ENCODE data around the gene PSMG4.
A peak's percentile ranks its signal among the peaks of the same experiment; 100 is the strongest.

The PSMG4 gene

DNA sequence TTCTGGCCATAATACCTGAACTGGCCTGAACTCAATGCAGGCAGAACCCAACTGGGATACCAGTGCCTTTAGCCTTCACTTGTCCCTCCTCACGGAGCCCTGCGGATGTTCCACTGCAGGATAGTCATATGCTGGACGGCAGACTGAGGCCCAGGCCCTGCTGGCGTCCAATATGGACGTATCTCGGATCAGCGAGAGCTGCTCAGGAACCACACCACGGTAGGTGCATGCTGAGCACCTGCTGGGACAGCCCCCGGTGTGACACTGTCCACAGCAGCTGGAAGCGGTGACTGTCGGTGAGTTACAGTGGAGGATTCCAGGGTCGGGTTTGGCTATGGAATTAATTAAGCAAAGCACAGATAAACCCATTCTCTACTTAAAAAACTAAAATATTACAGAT lies 48.7 kb downstream of the PSMG4 start:
- no peak overlapping the region for H3K27ac ChIP-seq (ENCODE audit: poor library complexity, severe bottlenecking)
- DNase-seq (ENCODE audit: low spot score) (no peak), ATAC-seq (ENCODE audit: low read depth) (no peak)
- no peak overlapping the region for H3K4me3 ChIP-seq (ENCODE audit: severe bottlenecking)
- H3K9me3 ChIP-seq (ENCODE audit: severe bottlenecking), result no peaks in the 10 kb centered on the region
- TF ChIP-seq, protein P1, sequence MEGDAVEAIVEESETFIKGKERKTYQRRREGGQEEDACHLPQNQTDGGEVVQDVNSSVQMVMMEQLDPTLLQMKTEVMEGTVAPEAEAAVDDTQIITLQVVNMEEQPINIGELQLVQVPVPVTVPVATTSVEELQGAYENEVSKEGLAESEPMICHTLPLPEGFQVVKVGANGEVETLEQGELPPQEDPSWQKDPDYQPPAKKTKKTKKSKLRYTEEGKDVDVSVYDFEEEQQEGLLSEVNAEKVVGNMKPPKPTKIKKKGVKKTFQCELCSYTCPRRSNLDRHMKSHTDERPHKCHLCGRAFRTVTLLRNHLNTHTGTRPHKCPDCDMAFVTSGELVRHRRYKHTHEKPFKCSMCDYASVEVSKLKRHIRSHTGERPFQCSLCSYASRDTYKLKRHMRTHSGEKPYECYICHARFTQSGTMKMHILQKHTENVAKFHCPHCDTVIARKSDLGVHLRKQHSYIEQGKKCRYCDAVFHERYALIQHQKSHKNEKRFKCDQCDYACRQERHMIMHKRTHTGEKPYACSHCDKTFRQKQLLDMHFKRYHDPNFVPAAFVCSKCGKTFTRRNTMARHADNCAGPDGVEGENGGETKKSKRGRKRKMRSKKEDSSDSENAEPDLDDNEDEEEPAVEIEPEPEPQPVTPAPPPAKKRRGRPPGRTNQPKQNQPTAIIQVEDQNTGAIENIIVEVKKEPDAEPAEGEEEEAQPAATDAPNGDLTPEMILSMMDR (IDR thresholded peaks at IDR 0.05; ENCODE audit: poor library complexity, severe bottlenecking), result no peak
- no peaks in the 10 kb centered on the region for H3K27me3 ChIP-seq (ENCODE audit: insufficient read depth, poor library complexity, severe bottlenecking)
- H3K36me3 ChIP-seq (ENCODE audit: low read depth), result no peaks in the 10 kb centered on the region
- H3K4me1 ChIP-seq (ENCODE audit: insufficient read depth, poor library complexity, severe bottlenecking), result peaks cover 11% of the 10 kb centered on the region

DNA sequence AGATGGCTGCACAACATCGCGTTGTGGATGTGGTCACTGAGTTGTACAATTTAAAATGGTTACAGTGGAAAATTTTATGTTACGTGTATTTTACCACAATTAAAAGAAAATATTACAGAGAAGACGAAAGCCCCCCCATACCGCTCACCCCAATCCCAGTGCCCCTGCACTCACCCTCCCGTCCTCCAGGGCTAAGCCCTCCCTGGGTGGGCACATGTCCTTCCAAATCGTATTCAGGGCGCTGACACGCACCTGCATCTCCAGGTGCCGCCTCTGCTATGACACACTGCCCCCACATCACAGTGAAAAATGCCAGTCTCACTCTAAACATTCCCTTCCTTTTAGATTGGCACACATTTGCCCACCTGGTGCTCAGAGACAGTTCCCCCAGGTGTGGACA lies 49.4 kb downstream of the PSMG4 start:
- Histone ChIP-seq H3K36me3 (ENCODE audit: low read depth) (no peaks in the 10 kb centered on the region), H3K4me3 (ENCODE audit: severe bottlenecking) (no peak overlapping the region), H3K27me3 (ENCODE audit: insufficient read depth, poor library complexity, severe bottlenecking) (no peaks in the 10 kb centered on the region), H3K9me3 (ENCODE audit: severe bottlenecking) (no peaks in the 10 kb centered on the region), H3K27ac (ENCODE audit: poor library complexity, severe bottlenecking) (no peak overlapping the region), H3K4me1 (ENCODE audit: insufficient read depth, poor library complexity, severe bottlenecking) (peaks cover 11% of the 10 kb centered on the region)
- TF ChIP-seq, protein P1 (IDR thresholded peaks at IDR 0.05; ENCODE audit: poor library complexity, severe bottlenecking), result no peak
- DNase-seq (ENCODE audit: low spot score), result no peak
- no peak for ATAC-seq (ENCODE audit: low read depth)

DNA sequence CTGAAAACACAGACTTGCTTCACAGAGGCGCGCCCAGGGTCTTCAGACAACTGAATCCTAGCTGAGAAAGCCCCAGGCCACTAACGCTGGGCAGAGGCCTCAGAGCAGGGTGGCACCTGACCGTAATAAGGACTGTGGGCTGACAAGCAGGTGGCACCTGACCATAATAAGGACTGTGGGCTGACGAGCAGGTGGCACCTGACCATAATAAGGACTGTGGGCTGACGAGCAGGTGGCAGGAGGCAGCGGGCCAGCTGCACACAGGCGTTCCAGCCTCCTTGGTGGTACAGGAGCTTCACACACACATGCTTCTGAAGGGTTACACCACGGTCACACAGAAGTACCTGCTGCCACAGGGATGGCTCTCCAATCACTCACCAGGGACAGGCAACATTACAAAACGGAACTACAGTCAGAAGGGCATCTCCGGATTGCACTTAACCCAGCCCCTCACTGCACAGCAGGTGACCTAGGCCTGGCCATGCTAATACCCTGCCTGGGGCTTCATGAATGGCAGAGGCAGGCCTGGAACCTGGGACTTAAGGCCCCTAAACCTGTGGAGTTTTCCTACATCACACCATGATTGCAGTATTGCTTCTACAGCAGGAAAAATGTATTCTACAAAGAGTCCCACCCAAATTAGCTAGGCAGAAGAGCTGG lies 50.8 kb downstream of the PSMG4 start:
- peaks cover 11% of the 10 kb centered on the region for H3K4me1 ChIP-seq (ENCODE audit: insufficient read depth, poor library complexity, severe bottlenecking)
- TF ChIP-seq, protein P1 (IDR thresholded peaks at IDR 0.05; ENCODE audit: poor library complexity, severe bottlenecking), result no peak
- H3K27me3 ChIP-seq (ENCODE audit: insufficient read depth, poor library complexity, severe bottlenecking), result no peaks in the 10 kb centered on the region
- no peaks in the 10 kb centered on the region for H3K36me3 ChIP-seq (ENCODE audit: low read depth)
- H3K27ac ChIP-seq (ENCODE audit: poor library complexity, severe bottlenecking), result no peak overlapping the region
- no peak for ATAC-seq (ENCODE audit: low read depth)
- H3K4me3 ChIP-seq (ENCODE audit: severe bottlenecking), result no peak overlapping the region
- DNase-seq (ENCODE audit: low spot score), result no peak
- no peaks in the 10 kb centered on the region for H3K9me3 ChIP-seq (ENCODE audit: severe bottlenecking)

DNA sequence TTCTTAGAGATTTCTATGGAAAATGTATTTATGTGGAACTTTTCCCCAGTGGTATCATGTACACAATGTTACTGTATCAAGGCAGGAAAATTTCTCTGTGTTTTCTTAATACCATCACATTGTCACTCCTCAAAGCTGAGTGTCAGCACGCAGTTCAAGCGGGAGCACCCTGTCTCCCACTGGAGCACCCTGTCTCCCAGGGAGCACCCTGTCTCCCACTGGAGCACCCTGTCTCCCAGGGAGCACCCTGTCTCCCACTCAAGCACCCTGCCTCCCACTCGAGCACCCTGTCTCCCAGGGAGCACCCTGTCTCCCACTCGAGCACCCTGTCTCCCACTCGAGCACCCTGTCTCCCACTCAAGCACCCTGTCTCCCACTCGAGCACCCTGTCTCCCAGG lies 51.3 kb downstream of the PSMG4 start:
- Histone ChIP-seq H3K27me3 (ENCODE audit: insufficient read depth, poor library complexity, severe bottlenecking) (no peaks in the 10 kb centered on the region), H3K4me1 (ENCODE audit: insufficient read depth, poor library complexity, severe bottlenecking) (peaks cover 11% of the 10 kb centered on the region), H3K9me3 (ENCODE audit: severe bottlenecking) (no peaks in the 10 kb centered on the region), H3K27ac (ENCODE audit: poor library complexity, severe bottlenecking) (peak overlapping the region; percentile 11), H3K36me3 (ENCODE audit: low read depth) (no peaks in the 10 kb centered on the region), H3K4me3 (ENCODE audit: severe bottlenecking) (no peak overlapping the region)
- ATAC-seq (ENCODE audit: low read depth), result no peak
- DNase-seq (ENCODE audit: low spot score), result no peak
- TF ChIP-seq, protein P1 (IDR thresholded peaks at IDR 0.05; ENCODE audit: poor library complexity, severe bottlenecking), result no peak

DNA sequence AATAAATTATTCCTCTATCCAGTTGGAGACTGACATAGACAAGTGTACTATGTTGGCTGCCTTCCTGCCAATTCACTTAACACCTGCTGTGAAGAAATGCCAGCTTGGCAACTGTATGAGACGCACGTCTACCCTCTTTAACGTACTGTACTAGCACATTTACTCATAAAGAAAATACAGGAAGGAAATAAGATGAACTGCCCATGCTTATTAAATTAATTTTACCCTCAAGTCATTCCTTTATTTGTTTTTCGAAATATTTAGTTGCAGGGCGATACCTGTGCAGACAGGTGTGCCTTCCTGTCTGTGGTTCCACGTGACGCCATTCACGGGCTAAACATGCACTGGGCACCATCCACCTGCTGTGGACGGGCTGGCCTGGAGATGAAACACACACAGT lies 52.0 kb downstream of the PSMG4 start:
- Histone ChIP-seq H3K27me3 (ENCODE audit: insufficient read depth, poor library complexity, severe bottlenecking) (no peaks in the 10 kb centered on the region), H3K9me3 (ENCODE audit: severe bottlenecking) (no peaks in the 10 kb centered on the region), H3K27ac (ENCODE audit: poor library complexity, severe bottlenecking) (peak overlapping the region; percentile 11), H3K4me3 (ENCODE audit: severe bottlenecking) (no peak overlapping the region), H3K36me3 (ENCODE audit: low read depth) (no peaks in the 10 kb centered on the region), H3K4me1 (ENCODE audit: insufficient read depth, poor library complexity, severe bottlenecking) (peaks cover 11% of the 10 kb centered on the region)
- ATAC-seq (ENCODE audit: low read depth), result peak; percentile 95
- no peak for DNase-seq (ENCODE audit: low spot score)
- TF ChIP-seq, protein P1 (IDR thresholded peaks at IDR 0.05; ENCODE audit: poor library complexity, severe bottlenecking), result no peak

All from RWPE2 (cell line).